GM19239 (cell line): Measurements from ENCODE around the gene KCNH8.
A peak's percentile ranks its signal among the peaks of the same experiment; 100 is the strongest.

Experiments
- DNase-seq: peaks from one replicate; pipeline ENCODE4 v3.0.0; 2011; ENCODE audit warnings: low spot score; ENCODE audit not compliant: insufficient read length
- FAIRE-seq: peaks from 2 replicates; lab custom pipeline; 2011; peaks lifted over from hg19 to GRCh38; lab: Jason Lieb, UNC

KCNH8 gene

GRCh38 chr3:19346759-19347158 lies 198.4 kb downstream of the KCNH8 start:
- no peak for FAIRE-seq
- DNase-seq, result no peak

DNA sequence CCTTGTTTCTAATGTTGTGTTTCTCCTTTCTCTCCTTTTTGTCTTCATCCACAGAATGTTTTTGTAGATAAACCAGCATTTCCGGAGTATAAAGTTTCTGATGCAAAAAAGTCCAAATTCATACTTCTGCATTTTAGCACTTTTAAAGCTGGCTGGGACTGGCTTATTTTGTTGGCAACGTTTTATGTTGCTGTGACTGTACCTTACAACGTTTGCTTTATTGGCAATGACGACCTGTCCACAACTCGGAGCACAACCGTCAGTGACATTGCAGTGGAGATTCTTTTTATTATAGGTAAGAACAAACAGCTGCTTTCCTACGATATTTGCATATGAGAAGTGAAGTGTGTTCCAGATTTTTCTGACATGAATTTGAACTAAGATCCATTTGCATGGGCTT lies 199.4 kb downstream of the KCNH8 start:
- DNase-seq (no peak), FAIRE-seq (no peak)

DNA sequence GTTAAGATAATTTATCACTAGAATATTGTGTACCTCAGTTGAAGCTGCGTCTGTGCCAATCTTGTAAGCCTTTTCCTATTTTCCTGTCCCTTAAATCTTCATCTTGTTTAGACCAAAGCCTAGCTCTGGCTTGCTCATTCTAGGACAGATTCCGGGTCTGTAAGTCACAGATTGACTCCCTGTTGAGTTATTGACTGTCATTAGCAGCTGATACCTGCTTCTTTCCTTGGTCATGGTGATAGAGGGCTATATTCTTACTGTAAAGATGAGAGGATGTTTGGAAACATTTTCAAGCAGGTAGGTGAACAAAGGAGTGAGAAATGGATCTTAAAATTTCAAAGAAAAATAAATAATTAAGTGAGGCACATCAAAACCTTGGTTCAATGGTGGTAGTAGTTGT lies 200.2 kb downstream of the KCNH8 start:
- no peak for DNase-seq
- no peak for FAIRE-seq

- FAIRE-seq, result peak; percentile 78
- peak; percentile 8 for DNase-seq
These were observed 200.7 kb downstream of the KCNH8 start for GRCh38 chr3:19348941-19349564.

GRCh38 chr3:19357947-19358346 lies 209.6 kb downstream of the KCNH8 start:
- DNase-seq (no peak), FAIRE-seq (no peak)

- no peak for FAIRE-seq
- no peak for DNase-seq
These were observed 214.8 kb downstream of the KCNH8 start for GRCh38 chr3:19363071-19363470.

GRCh38 chr3:19364148-19364547 lies 215.8 kb downstream of the KCNH8 start:
- DNase-seq (no peak), FAIRE-seq (no peak)

DNA sequence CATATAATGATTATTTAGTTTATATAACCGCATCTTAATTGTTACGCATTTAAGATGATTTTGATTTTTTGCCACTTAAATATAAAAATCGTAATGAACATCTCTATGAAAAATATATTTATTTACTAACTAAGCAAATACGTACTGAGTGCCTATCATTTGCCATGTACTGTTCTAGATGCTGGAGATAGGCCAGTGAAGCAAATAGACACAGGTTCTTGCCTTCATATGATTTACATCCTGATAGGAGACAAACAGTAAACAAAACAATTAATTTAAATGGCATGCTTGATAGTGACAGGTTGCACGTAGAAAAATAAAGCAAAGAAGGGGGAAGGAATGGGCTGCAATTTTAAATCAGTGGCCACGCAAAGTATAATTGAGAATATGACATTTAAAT lies 217.2 kb downstream of the KCNH8 start:
- DNase-seq (no peak), FAIRE-seq (no peak)

DNA sequence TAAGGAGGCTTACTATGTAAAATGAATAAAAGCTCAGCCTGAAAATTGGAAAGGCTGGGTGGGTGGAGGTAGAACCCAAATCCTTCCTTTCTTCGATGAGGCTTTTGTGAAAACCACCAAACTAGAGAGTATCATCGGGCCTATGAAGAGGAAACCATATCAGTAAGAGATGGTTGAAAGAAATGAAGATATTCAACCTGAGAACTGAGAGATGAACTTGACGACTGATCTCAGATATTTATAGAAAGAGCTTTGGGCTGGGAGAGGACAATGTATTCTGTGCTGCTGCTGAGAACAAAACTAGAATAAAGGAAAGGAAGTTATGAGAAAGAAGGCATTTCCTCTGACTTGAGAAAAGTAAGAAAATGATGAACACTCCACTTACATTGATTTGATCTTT lies 236.6 kb downstream of the KCNH8 start:
- DNase-seq (no peak), FAIRE-seq (no peak)

DNA sequence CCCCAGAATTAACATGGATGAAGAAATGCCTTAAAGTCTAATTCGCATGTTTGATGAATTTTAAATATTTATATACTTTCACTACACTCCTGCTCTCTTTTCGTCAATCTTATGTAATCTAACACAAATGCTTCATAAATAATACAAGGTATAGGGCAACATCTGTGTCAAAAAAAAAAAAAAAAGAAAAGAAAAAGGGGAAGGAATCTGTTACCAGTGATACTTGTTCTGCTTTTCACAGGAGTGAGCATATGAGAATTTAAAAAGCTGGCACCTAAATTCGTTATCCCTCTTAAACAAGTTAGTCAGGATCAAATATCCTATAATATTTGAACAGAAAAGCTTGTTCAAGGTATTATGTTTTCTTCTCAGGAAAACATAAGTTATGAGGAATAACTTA lies 243.8 kb downstream of the KCNH8 start:
- DNase-seq (no peak), FAIRE-seq (no peak)

DNA sequence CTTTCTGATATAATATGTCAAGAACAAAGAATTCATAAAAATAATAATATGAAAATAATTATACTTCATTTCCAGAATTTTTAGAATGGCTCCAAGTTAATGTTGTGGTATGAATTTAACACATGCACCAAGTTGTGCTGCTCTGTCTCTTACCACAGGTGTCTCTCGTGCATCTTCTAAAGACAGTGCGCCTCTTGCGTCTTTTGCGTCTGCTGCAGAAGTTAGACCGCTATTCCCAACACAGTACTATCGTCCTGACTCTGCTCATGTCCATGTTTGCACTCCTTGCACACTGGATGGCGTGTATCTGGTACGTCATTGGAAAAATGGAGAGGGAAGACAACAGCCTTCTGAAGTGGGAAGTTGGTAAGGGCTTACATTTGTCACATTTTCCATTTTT lies 246.6 kb downstream of the KCNH8 start:
- DNase-seq (no peak), FAIRE-seq (no peak)

GRCh38 chr3:19396726-19397125 lies 248.4 kb downstream of the KCNH8 start:
- FAIRE-seq (no peak), DNase-seq (no peak)

DNA sequence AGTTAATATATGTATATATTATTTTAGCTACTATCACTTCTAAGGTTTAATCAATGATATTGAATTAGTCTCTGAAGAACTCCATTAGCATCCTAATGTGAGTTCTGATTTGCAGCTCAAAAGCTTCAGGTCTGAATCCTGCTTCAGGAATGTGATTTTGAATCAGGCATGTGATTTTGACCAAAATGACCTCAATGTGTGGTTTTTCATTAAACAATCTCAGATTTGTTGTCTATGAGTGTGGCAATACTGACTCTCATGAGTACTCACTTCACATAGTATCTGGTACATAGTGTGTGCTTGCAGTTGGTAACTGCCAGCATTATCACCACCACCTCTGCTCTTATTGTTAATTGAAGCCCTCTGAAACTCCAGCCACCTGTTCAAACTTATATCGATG lies 251.0 kb downstream of the KCNH8 start:
- FAIRE-seq (no peak), DNase-seq (no peak)

- FAIRE-seq (no peak), DNase-seq (no peak)
These were observed 251.5 kb downstream of the KCNH8 start for GRCh38 chr3:19399836-19400235.

GRCh38 chr3:19420159-19420558 lies 271.8 kb downstream of the KCNH8 start:
- FAIRE-seq, result no peak
- DNase-seq, result no peak

DNA sequence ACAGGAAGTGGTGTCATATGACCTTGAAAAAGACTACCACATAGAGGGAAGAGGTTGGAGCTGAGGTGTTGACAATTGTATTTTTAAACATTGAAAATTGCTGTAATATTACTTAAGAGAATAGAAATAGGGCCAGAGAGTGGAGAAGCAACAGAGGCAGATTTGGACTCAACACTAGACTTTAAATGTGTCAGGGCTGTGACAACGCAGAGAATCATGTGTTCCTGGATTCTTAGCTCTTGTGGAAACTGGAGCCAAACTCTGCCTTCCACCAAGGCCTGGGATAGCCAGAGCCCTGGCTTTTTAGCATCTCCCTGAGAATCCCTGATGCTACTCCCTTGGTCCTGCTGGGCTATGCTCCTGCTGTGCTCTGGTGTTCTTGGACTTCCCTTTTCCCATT lies 277.5 kb downstream of the KCNH8 start:
- FAIRE-seq, result no peak
- no peak for DNase-seq

- FAIRE-seq (no peak), DNase-seq (no peak)
These were observed 279.3 kb downstream of the KCNH8 start for GRCh38 chr3:19427422-19428149.

- DNase-seq, result no peak
- no peak for FAIRE-seq
These were observed 280.4 kb downstream of the KCNH8 start for GRCh38 chr3:19428729-19429128.

- no peak for DNase-seq
- FAIRE-seq, result no peak
These were observed 284.4 kb downstream of the KCNH8 start for GRCh38 chr3:19432669-19433068.

GRCh38 chr3:19436746-19437145 lies 288.4 kb downstream of the KCNH8 start:
- no peak for DNase-seq
- no peak for FAIRE-seq

- FAIRE-seq (no peak), DNase-seq (no peak)
These were observed 291.6 kb downstream of the KCNH8 start for GRCh38 chr3:19439944-19440343.

DNA sequence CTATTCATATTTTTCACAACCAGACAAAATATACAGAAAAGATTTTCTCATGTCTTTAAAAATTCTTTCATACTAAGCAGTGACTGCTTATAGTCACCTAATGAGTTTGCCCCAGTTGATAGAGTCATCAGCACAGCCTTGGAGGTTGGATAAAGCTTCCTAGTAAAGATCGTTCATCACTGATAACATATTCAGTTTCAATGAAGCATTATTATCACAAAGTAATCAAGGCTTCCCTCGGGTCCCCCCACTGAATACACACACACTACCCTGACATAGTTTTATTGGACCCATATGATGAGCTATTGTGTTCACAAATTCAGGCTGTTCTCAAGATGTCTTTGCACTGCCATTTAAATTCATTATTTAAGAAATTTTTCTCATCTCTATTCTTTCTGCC lies 297.8 kb downstream of the KCNH8 start:
- FAIRE-seq (no peak), DNase-seq (no peak)
